ENCODE results near the gene RIPOR3. TPM values are rescaled to one million over a fixed set of nuclear protein-coding genes. Genes with fewer than 3 reads are reported as not detected.

The RIPOR3 gene
- polyA plus RNA-seq, 1 donor from 2014 or later, result not detected

DNA sequence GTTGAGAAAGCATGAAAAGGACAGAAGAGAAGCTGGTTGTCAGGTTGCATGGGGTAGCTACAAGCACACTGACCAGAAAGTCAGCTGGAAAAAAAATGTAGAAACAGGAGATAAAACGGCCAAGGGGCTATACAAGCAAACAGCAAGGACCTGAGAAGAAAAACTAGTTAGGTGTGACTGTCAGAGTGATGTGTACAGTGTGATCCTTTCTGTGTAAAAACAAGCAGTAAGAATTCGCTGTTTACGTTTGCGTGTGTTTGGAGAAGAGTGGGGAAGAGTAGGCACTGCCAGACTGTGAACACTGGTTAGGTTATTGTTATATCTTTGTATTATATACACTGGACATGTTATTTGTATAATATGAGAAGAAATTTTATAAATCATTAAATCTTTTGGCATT is 153.1 kb downstream of the RIPOR3 start:
- H3K4me2 ChIP-seq (ENCODE audit: low read length), result no peak overlapping the region
- H3K79me2 ChIP-seq (replicated peaks; ENCODE audit: insufficient read depth, low read length), result peaks cover 59% of the 10 kb centered on the region
- H3K9me2 ChIP-seq (ENCODE audit: insufficient read depth, low read length), result no peaks in the 10 kb centered on the region
- H3K27me3 ChIP-seq (ENCODE audit: insufficient read depth, low read depth, low read length), result no peaks in the 10 kb centered on the region
- no peak overlapping the region for H3K9ac ChIP-seq (ENCODE audit: low read length)
- peaks cover 4% of the 10 kb centered on the region for H4K20me1 ChIP-seq (ENCODE audit: insufficient read depth)
- H3K36me3 ChIP-seq (ENCODE audit: insufficient read depth, low read length), result no peaks in the 10 kb centered on the region
- H3K4me3 ChIP-seq (ENCODE audit: low read length), result no peak overlapping the region
- no peak overlapping the region for H3K27ac ChIP-seq (ENCODE audit: low read length)
- TF ChIP-seq EZH2 (IDR thresholded peaks at IDR 0.05; ENCODE audit: borderline replicate concordance, insufficient read depth, low read length, poor library complexity, severe bottlenecking), result no peak
- TF ChIP-seq TAF1 (IDR thresholded peaks at IDR 0.05; ENCODE audit: low read depth), result no peak
- TF ChIP-seq EP300 (conservative IDR thresholded peaks at IDR 0.05; ENCODE audit: poor library complexity, severe bottlenecking), result no peak
- TF ChIP-seq RAD21 (conservative IDR thresholded peaks at IDR 0.05), result no peak
- no peak for TF ChIP-seq POLR2AphosphoS5 (IDR thresholded peaks at IDR 0.05)
- TF ChIP-seq, protein P1, sequence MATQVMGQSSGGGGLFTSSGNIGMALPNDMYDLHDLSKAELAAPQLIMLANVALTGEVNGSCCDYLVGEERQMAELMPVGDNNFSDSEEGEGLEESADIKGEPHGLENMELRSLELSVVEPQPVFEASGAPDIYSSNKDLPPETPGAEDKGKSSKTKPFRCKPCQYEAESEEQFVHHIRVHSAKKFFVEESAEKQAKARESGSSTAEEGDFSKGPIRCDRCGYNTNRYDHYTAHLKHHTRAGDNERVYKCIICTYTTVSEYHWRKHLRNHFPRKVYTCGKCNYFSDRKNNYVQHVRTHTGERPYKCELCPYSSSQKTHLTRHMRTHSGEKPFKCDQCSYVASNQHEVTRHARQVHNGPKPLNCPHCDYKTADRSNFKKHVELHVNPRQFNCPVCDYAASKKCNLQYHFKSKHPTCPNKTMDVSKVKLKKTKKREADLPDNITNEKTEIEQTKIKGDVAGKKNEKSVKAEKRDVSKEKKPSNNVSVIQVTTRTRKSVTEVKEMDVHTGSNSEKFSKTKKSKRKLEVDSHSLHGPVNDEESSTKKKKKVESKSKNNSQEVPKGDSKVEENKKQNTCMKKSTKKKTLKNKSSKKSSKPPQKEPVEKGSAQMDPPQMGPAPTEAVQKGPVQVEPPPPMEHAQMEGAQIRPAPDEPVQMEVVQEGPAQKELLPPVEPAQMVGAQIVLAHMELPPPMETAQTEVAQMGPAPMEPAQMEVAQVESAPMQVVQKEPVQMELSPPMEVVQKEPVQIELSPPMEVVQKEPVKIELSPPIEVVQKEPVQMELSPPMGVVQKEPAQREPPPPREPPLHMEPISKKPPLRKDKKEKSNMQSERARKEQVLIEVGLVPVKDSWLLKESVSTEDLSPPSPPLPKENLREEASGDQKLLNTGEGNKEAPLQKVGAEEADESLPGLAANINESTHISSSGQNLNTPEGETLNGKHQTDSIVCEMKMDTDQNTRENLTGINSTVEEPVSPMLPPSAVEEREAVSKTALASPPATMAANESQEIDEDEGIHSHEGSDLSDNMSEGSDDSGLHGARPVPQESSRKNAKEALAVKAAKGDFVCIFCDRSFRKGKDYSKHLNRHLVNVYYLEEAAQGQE (IDR thresholded peaks at IDR 0.05; ENCODE audit: borderline replicate concordance), result no peak
- no peak for TF ChIP-seq SMC3 (conservative IDR thresholded peaks at IDR 0.05; ENCODE audit: poor library complexity)
- TF ChIP-seq CTCF (IDR thresholded peaks at IDR 0.05; ENCODE audit: poor library complexity, severe bottlenecking), result no peak
- H3F3A ChIP-seq (ENCODE audit: insufficient read depth, low read length, poor library complexity, severe bottlenecking), result no peaks in the 10 kb centered on the region
- no peak overlapping the region for H2AFZ ChIP-seq (ENCODE audit: low read depth, low read length)
- H3K9me3 ChIP-seq (ENCODE audit: low read length), result no peaks in the 10 kb centered on the region

DNA sequence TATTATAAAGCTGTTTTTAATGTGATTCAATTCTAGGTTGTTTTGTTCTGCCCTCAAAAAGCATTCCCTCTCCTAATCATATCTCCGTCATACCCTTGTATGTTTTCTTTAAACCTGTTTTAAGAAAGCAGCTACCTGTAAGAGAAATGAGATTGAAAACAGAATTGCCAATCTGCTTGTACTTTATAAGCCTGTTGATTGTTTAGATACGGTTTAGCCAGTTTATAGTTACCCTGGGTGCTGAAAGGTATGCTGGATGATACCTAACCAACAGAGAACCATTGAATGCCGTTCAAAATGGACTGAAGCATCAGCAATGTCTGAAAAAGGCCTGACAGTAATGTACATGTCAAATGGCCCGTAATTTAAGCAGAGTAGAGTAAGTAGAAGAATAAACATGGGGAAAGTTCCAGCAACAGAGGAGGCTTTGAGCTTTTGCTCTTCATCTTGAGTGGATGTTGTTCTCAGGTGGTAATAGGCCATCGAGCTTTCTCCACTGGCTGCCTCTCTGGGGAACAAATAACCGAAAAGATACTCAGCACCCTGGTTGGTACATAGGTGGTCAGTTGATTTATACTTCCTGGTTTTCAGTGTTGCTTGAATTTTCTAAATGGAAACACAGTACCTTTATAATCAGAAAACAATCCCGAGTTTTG is 153.7 kb downstream of the RIPOR3 start:
- peaks cover 58% of the 10 kb centered on the region for H3K79me2 ChIP-seq (replicated peaks; ENCODE audit: insufficient read depth, low read length)

More for the DNA sequence above, 153.7 kb downstream of the RIPOR3 start:
- H3K4me3 ChIP-seq (ENCODE audit: low read length), result no peak overlapping the region
- no peak overlapping the region for H3K4me2 ChIP-seq (ENCODE audit: low read length)
- no peaks in the 10 kb centered on the region for H3K9me3 ChIP-seq (ENCODE audit: low read length)
- no peaks in the 10 kb centered on the region for H3K36me3 ChIP-seq (ENCODE audit: insufficient read depth, low read length)
- H3F3A ChIP-seq (ENCODE audit: insufficient read depth, low read length, poor library complexity, severe bottlenecking), result no peaks in the 10 kb centered on the region
- peaks cover 4% of the 10 kb centered on the region for H4K20me1 ChIP-seq (ENCODE audit: insufficient read depth)
- no peak overlapping the region for H3K27ac ChIP-seq (ENCODE audit: low read length)
- no peak overlapping the region for H3K9ac ChIP-seq (ENCODE audit: low read length)
- H3K9me2 ChIP-seq (ENCODE audit: insufficient read depth, low read length), result no peaks in the 10 kb centered on the region
- TF ChIP-seq TAF1 (IDR thresholded peaks at IDR 0.05; ENCODE audit: low read depth), result no peak
- no peak for TF ChIP-seq MXI1 (conservative IDR thresholded peaks at IDR 0.05; ENCODE audit: poor library complexity, severe bottlenecking)
- TF ChIP-seq POLR2AphosphoS5 (IDR thresholded peaks at IDR 0.05), result no peak
- no peak for TF ChIP-seq RAD21 (conservative IDR thresholded peaks at IDR 0.05)
- no peak for TF ChIP-seq SMC3 (conservative IDR thresholded peaks at IDR 0.05; ENCODE audit: poor library complexity)
- no peak for TF ChIP-seq EZH2 (IDR thresholded peaks at IDR 0.05; ENCODE audit: borderline replicate concordance, insufficient read depth, low read length, poor library complexity, severe bottlenecking)
- no peak for TF ChIP-seq CTCF (IDR thresholded peaks at IDR 0.05; ENCODE audit: poor library complexity, severe bottlenecking)
- TF ChIP-seq, protein P1 (IDR thresholded peaks at IDR 0.05; ENCODE audit: borderline replicate concordance), result no peak
- TF ChIP-seq EP300 (conservative IDR thresholded peaks at IDR 0.05; ENCODE audit: poor library complexity, severe bottlenecking), result no peak
- H2AFZ ChIP-seq (ENCODE audit: low read depth, low read length), result no peak overlapping the region
- no peaks in the 10 kb centered on the region for H3K27me3 ChIP-seq (ENCODE audit: insufficient read depth, low read depth, low read length)
